SK-N-SH treated with all-trans-retinoic acid at 6 μM for 48 hours (cell line): ENCODE results near the gene ANK3.

Source experiments
- ESRRG ChIP-seq: fragments of 250-450 bp; sonication (Bioruptor Pico); IDR thresholded peaks from 2 replicates; pipeline ENCODE4 v1.6.1; 2021; ENCODE audit warnings: mild to moderate bottlenecking
- TCF4 ChIP-seq: fragments of 250-450 bp; sonication (Bioruptor Pico); IDR thresholded peaks from 2 replicates; pipeline ENCODE4 v1.8.0; 2021; ENCODE audit warnings: mild to moderate bottlenecking, moderate library complexity, borderline replicate concordance

GRCh38 chr10:60147576-60148265, 242.0 kb downstream of the ANK3 start:
- TF ChIP-seq ESRRG (CRISPR knock-in tag) = no peak
- no peak for TF ChIP-seq TCF4 (CRISPR knock-in tag)
